Fibroblast of lung (primary cell): Measurements from ENCODE around the gene TMLHE.

Source experiments
- EZH2 ChIP-seq: IDR thresholded peaks from 2 replicates; pipeline ENCODE4 v1.5.1; 2012; ENCODE audit warnings: low read length, control low read depth, mild to moderate bottlenecking; ENCODE audit errors: missing control alignments
- TF ChIP-seq, protein P1 (sequence below), 2 donors: IDR thresholded peaks in 1 of 2; conservative IDR thresholded peaks in 1 of 2; 1 replicate in 1 of 2; 2 replicates in 1 of 2; pipeline ENCODE4 v1.5.1; 2011 to 2012; ENCODE audit warnings: low read length in 2 of 2, control low read depth in 1 of 2, inconsistent platforms in 1 of 2, low read depth in 1 of 2, mild to moderate bottlenecking in 1 of 2

DNA sequence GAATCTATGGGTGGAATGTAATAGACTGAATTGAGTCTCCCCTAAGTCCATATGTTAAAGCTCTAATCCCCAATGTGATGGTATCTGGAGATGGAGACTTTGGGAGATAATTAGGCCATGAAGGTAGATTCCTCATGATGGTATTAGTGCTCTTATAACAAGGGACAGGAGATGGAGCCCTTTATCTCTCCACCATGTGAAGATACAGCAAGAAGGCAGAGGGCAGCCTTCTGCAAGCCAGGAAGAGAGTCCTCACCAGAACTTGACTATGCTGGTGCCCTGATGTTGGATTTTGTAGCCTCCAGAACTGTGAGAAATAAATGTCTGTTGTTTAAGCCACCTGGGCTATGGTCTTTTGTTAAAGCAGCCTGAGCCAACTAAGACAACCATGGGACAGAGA lies 78.0 kb downstream of the TMLHE start:
- TF ChIP-seq, protein P1, sequence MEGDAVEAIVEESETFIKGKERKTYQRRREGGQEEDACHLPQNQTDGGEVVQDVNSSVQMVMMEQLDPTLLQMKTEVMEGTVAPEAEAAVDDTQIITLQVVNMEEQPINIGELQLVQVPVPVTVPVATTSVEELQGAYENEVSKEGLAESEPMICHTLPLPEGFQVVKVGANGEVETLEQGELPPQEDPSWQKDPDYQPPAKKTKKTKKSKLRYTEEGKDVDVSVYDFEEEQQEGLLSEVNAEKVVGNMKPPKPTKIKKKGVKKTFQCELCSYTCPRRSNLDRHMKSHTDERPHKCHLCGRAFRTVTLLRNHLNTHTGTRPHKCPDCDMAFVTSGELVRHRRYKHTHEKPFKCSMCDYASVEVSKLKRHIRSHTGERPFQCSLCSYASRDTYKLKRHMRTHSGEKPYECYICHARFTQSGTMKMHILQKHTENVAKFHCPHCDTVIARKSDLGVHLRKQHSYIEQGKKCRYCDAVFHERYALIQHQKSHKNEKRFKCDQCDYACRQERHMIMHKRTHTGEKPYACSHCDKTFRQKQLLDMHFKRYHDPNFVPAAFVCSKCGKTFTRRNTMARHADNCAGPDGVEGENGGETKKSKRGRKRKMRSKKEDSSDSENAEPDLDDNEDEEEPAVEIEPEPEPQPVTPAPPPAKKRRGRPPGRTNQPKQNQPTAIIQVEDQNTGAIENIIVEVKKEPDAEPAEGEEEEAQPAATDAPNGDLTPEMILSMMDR (conservative IDR thresholded peaks at IDR 0.05 in 1 of 2, IDR thresholded peaks at IDR 0.05 in 1 of 2; ENCODE audit: low read depth in 1 of 2, low read length in 2 of 2): no peak
- no peak for TF ChIP-seq EZH2
